ENCODE data around the gene GOLIM4.

- no peak for TF ChIP-seq CTCF (IDR thresholded peaks at IDR 0.05)
- no peak for TF ChIP-seq NR1H2 (CRISPR knock-in tag; IDR thresholded peaks at IDR 0.05)
- TF ChIP-seq ATF1 (CRISPR knock-in tag; IDR thresholded peaks at IDR 0.05): no peak
Measured at GRCh38 chr3:168112894-168113293, 17.2 kb upstream of the GOLIM4 start.

Data from WTC11 (cell line).